ENCODE results near the gene GLRA2.
A peak's percentile ranks its signal among the peaks of the same experiment; 100 is the strongest.

The GLRA2 gene

GRCh38 chrX:14529290-14529989, at the start of gene GLRA2:
TSS of gene GLRA2 (plus strand) at chrX:14529536. CDS start at chrX:14530058, 522 bp downstream.
- peak; percentile 61 for DNase-seq

GRCh38 chrX:14489437-14489836, 39.9 kb upstream of the GLRA2 start:
- DNase-seq: no peak

- DNase-seq: no peak
Observed at GRCh38 chrX:14491689-14492088, 37.6 kb upstream of the GLRA2 start.

- no peak for DNase-seq
Observed at GRCh38 chrX:14496674-14497073, 32.7 kb upstream of the GLRA2 start.

- no peak for DNase-seq
Observed at GRCh38 chrX:14497184-14497666, 32.1 kb upstream of the GLRA2 start.

- no peak for DNase-seq
Observed at GRCh38 chrX:14501327-14501726, 28.0 kb upstream of the GLRA2 start.

- no peak for DNase-seq
Observed at GRCh38 chrX:14504960-14505538, 24.3 kb upstream of the GLRA2 start.

GRCh38 chrX:14505648-14506047, 23.7 kb upstream of the GLRA2 start:
- DNase-seq: no peak

GRCh38 chrX:14506866-14507265, 22.5 kb upstream of the GLRA2 start:
- DNase-seq: no peak

GRCh38 chrX:14508025-14508690, 21.2 kb upstream of the GLRA2 start:
- no peak for DNase-seq

GRCh38 chrX:14509325-14510057, 19.8 kb upstream of the GLRA2 start:
- DNase-seq: no peak

GRCh38 chrX:14528629-14529289, 577 bp upstream of the GLRA2 start:
- peak; percentile 85 for DNase-seq

GRCh38 chrX:14533867-14534266, 4.5 kb downstream of the GLRA2 start:
- no peak for DNase-seq

- no peak for DNase-seq
Observed at GRCh38 chrX:14546190-14546589, 16.9 kb downstream of the GLRA2 start.

GRCh38 chrX:14554131-14554715, 24.9 kb downstream of the GLRA2 start:
- DNase-seq: no peak

- DNase-seq: no peak
Observed at GRCh38 chrX:14564058-14564457, 34.7 kb downstream of the GLRA2 start.

GRCh38 chrX:14573161-14573560, 43.8 kb downstream of the GLRA2 start:
- no peak for DNase-seq

GRCh38 chrX:14581081-14581480, 51.7 kb downstream of the GLRA2 start:
- DNase-seq: no peak

GRCh38 chrX:14584548-14584947, 55.2 kb downstream of the GLRA2 start:
- no peak for DNase-seq

GRCh38 chrX:14590216-14590615, 60.9 kb downstream of the GLRA2 start:
- DNase-seq: no peak

GRCh38 chrX:14590693-14591424, 61.5 kb downstream of the GLRA2 start:
- DNase-seq: no peak

- no peak for DNase-seq
Observed at GRCh38 chrX:14591976-14592375, 62.6 kb downstream of the GLRA2 start.
